Measurements from ENCODE around the gene SUCO. TPM values are rescaled to one million over a fixed set of nuclear protein-coding genes. Genes with fewer than 3 reads are reported as not detected.
"Not testable (repeated sequence)": the region's sequence is repeated elsewhere in the genome, so short reads cannot be mapped to it uniquely, and the experiment has no call there.

SUCO gene
- 10 to 100 TPM; 86.9 to 95.8 TPM for total RNA-seq
- total RNA-seq, result 108 to 127 reads per million in 2 donors

DNA sequence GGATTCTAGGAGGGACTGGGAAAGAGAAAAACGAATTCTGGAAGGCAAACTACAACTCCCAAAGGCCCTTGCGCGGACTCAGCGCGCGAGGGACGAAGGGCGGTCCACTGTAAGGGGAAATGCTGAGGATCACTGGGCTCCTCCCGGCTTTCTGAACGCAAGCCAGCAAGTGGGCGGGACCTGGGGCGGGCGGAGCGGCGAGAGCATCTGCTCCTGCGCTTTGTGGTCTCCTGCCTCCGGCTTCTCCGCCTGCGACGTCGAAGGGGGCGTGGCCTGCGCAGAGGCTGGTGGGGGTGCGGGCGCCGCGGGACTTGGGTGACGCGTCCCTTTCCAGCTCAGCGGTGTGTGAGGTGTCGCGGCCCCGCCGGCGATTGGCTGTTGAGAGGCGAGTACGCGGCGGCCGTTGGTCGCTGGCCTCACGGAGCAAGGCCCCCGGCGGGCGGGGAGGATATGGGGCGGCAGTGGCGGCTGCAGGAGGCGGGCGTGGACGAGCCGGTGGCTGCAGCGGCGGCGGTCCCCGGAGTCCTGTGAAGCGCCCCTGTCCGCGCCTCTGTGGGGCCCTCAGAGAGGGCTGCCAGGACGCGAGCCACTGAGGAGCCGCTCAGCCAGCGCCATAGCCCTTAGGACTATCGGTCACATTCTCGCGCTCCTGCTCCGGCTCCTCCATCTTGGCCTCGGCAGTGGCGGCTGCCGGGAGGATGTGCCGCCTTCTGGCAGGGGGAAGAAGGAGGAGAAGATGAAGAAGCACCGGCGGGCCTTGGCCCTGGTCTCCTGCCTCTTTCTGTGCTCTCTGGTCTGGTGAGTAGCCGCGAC is at the start of gene SUCO:
TSS of gene SUCO (plus strand) at position 451 of the 813 bp plus-strand sequence. CDS start at position 737, 286 bp downstream.
- ATAC-seq (peak; percentile 84), DNase-seq (peak; percentile 99 to 100 (median 99))
- peak within 1 kb of the TSS; percentile 100 for H3K4me3 Mint-ChIP-seq
- H3K27ac Mint-ChIP-seq, result peak within 1 kb of the TSS; percentile 99
- H3K9me3 ChIP-seq (ENCODE audit: control insufficient read depth, low read length, poor library complexity, severe bottlenecking), result no peaks in the 10 kb centered on the region
- H3K36me3 Mint-ChIP-seq (ENCODE audit: low read depth), result peaks cover 13% of the 10 kb centered on the region
- peaks cover 14% of the 10 kb centered on the region for H3K27me3 Mint-ChIP-seq
- H3K4me1 Mint-ChIP-seq, result peaks cover 46% of the 10 kb centered on the region

DNA sequence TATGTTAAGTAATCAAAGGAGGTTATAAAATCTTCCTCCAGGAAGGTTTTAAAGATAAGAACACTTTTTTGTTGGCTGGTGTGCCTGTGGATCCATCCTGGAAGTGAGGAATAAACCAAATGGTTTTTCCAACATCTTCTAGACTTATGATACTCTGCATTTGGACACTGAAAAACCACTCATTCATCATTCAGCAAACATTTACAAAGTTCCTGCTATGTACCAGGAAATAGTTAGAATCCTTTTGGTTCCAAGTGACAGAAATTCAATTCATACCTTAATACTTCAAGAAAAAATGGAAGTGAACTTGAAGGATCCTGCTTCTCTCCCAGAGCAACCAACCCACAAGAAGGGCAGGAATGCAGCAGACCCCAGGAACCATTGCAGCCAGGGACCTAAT is 49.5 kb upstream of the SUCO start:
- DNase-seq (no peak), ATAC-seq (no peak)
- H3K4me3 Mint-ChIP-seq, result no peak overlapping the region
- H3K9me3 ChIP-seq (ENCODE audit: control insufficient read depth, low read length, poor library complexity, severe bottlenecking), result no peaks in the 10 kb centered on the region
- H3K27me3 Mint-ChIP-seq, result peaks cover 25% of the 10 kb centered on the region
- no peak overlapping the region for H3K27ac Mint-ChIP-seq
- H3K36me3 Mint-ChIP-seq (ENCODE audit: low read depth), result peaks cover 5% of the 10 kb centered on the region
- H3K4me1 Mint-ChIP-seq, result peaks cover 19% of the 10 kb centered on the region

DNA sequence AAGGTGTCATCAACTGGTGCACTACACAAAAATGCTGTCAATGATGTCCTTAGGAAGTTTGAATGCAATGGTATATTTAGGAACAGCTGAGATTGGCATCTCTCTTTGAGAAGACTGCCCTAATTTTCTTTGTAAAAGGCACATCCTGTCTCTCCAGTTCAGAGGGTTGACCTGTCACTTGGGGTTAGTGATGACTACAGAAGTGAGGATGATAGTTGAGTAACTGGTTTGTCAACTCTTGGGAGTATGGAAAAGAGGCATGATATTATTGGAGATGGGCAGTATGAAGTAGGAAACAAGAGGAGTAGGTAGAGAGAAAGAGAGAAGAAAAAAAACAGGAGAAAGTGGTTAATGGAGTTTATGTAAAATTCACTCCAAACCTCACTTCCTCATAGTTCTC is 48.7 kb upstream of the SUCO start:
- no peak overlapping the region for H3K4me3 Mint-ChIP-seq
- no peaks in the 10 kb centered on the region for H3K36me3 Mint-ChIP-seq (ENCODE audit: low read depth)
- no peak for DNase-seq
- peaks cover 22% of the 10 kb centered on the region for H3K4me1 Mint-ChIP-seq
- no peaks in the 10 kb centered on the region for H3K9me3 ChIP-seq (ENCODE audit: control insufficient read depth, low read length, poor library complexity, severe bottlenecking)
- no peak for ATAC-seq
- H3K27me3 Mint-ChIP-seq, result peaks cover 25% of the 10 kb centered on the region
- H3K27ac Mint-ChIP-seq, result peak overlapping the region; percentile 0

- Mint-ChIP-seq H3K27ac (no peak overlapping the region), H3K36me3 (ENCODE audit: low read depth) (peaks cover under 1% of the 10 kb centered on the region), H3K4me3 (no peak overlapping the region), H3K27me3 (peaks cover 21% of the 10 kb centered on the region), H3K4me1 (peaks cover 15% of the 10 kb centered on the region)
- no peak for ATAC-seq
- H3K9me3 ChIP-seq (ENCODE audit: control insufficient read depth, low read length, poor library complexity, severe bottlenecking), result no peaks in the 10 kb centered on the region
- no peak for DNase-seq
Observed at GRCh38 chr1:172485626-172486025, 47.3 kb upstream of the SUCO start.

- no peaks in the 10 kb centered on the region for H3K9me3 ChIP-seq (ENCODE audit: control insufficient read depth, low read length, poor library complexity, severe bottlenecking)
- ATAC-seq (no peak), DNase-seq (no peak)
- Mint-ChIP-seq H3K4me1 (peaks cover 15% of the 10 kb centered on the region), H3K27ac (peak overlapping the region; percentile 16), H3K27me3 (peaks cover 24% of the 10 kb centered on the region), H3K36me3 (ENCODE audit: low read depth) (peaks cover 3% of the 10 kb centered on the region), H3K4me3 (no peak overlapping the region)
Observed at GRCh38 chr1:172486805-172487454, 46.0 kb upstream of the SUCO start.

DNA sequence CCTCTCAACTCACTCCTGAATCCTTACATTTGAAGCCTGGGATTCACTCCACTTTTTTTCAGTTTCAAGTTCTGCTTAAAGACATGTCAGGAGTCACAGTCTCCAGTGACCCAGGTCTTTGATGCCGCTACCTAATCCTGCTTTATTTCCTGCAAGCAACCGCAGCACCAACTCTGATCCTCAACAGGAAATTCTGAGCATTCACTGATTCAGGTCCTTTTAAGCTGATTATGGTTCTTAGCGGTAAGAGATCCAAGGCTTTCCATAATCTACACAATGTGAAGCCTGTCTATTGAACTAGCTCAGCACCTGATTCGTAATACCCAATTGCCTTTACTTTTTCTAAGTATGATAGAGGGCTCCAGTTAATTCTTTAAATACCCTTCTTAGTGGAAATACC is 45.4 kb upstream of the SUCO start:
- peaks cover 3% of the 10 kb centered on the region for H3K36me3 Mint-ChIP-seq (ENCODE audit: low read depth)
- no peaks in the 10 kb centered on the region for H3K9me3 ChIP-seq (ENCODE audit: control insufficient read depth, low read length, poor library complexity, severe bottlenecking)
- no peak overlapping the region for H3K4me3 Mint-ChIP-seq
- peak overlapping the region; percentile 16 for H3K27ac Mint-ChIP-seq
- peaks cover 15% of the 10 kb centered on the region for H3K4me1 Mint-ChIP-seq
- DNase-seq (no peak), ATAC-seq (peak; percentile 55)
- peaks cover 24% of the 10 kb centered on the region for H3K27me3 Mint-ChIP-seq

DNA sequence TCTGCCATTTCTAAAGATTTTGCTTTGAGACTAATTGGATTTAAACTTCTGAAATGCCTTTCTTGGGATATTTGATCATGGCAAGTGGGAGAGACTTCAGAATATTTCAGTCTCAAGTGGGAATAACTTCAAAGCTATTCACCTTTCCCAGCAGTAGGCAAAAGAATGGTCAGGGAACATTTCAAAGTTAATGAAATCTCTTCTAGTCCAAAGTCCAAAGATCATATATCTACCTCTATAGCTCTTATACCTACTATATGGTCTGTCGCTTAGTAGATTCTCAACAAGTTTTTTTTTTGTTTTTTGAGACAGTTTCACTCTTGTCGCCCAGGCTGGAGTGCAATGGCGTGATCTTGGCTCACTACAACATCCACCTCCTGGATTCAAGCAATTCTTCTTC is 44.6 kb upstream of the SUCO start:
- H3K36me3 Mint-ChIP-seq (ENCODE audit: low read depth), result peaks cover 3% of the 10 kb centered on the region
- H3K4me3 Mint-ChIP-seq, result no peak overlapping the region
- H3K9me3 ChIP-seq (ENCODE audit: control insufficient read depth, low read length, poor library complexity, severe bottlenecking), result no peaks in the 10 kb centered on the region

GRCh38 chr1:172489847-172490246 is 43.1 kb upstream of the SUCO start:
- H3K9me3 ChIP-seq (ENCODE audit: control insufficient read depth, low read length, poor library complexity, severe bottlenecking), result no peaks in the 10 kb centered on the region
- DNase-seq (no peak), ATAC-seq (no peak)
- Mint-ChIP-seq H3K27me3 (peaks cover 24% of the 10 kb centered on the region), H3K4me1 (peaks cover 13% of the 10 kb centered on the region), H3K27ac (no peak overlapping the region), H3K4me3 (no peak overlapping the region), H3K36me3 (ENCODE audit: low read depth) (peaks cover 3% of the 10 kb centered on the region)

More for the DNA sequence above, 44.6 kb upstream of the SUCO start:
- peaks cover 15% of the 10 kb centered on the region for H3K4me1 Mint-ChIP-seq
- ATAC-seq (no peak), DNase-seq (no peak)
- H3K27ac Mint-ChIP-seq, result no peak overlapping the region
- peaks cover 24% of the 10 kb centered on the region for H3K27me3 Mint-ChIP-seq

DNA sequence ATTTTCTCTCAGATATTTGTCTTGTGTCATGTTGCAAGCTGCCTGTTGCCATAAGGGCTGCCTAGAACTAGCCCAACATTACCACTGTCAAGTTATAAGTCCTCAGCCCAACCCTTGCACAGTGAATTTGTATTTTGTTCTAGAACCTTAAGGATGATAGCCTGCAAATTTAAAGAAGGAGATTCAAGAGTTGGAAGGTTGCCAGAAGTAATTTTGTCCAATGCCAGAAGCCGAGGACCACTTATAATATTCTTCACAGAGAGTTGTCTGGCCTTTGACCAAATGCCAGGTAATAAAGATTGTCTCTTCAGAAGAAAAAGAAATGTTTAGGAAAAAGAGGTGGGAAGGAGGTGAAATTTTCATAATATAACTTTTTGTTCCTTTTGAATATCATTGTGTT is 40.5 kb upstream of the SUCO start:
- H3K9me3 ChIP-seq (ENCODE audit: control insufficient read depth, low read length, poor library complexity, severe bottlenecking), result no peaks in the 10 kb centered on the region
- Mint-ChIP-seq H3K27ac (no peak overlapping the region), H3K4me1 (peaks cover 8% of the 10 kb centered on the region), H3K27me3 (peaks cover 25% of the 10 kb centered on the region), H3K36me3 (ENCODE audit: low read depth) (peaks cover 3% of the 10 kb centered on the region), H3K4me3 (no peak overlapping the region)
- ATAC-seq, result no peak
- DNase-seq, result no peak

DNA sequence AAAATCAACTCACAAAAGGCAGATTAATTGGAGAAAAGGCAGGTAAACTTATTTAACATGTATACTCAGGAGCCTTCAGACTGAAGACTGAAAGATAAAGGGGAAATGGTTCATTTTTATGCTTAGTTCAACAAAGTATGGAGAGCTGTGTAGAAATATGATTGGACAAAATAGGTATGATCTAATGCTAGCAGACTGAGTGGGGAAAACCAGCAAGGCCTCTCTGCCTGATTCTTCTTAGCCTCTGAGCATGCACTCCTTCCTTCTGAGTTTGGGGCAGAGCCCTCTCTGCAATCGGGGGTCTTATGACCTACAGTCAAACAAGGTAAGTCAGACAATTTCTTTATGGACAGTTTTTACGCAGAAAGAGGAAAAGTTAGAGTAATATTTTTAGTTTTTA is 38.8 kb upstream of the SUCO start:
- H3K27me3 Mint-ChIP-seq, result peaks cover 21% of the 10 kb centered on the region
- ATAC-seq (no peak), DNase-seq (no peak)
- H3K9me3 ChIP-seq (ENCODE audit: control insufficient read depth, low read length, poor library complexity, severe bottlenecking), result no peaks in the 10 kb centered on the region
- H3K27ac Mint-ChIP-seq, result no peak overlapping the region
- H3K4me3 Mint-ChIP-seq, result no peak overlapping the region
- H3K36me3 Mint-ChIP-seq (ENCODE audit: low read depth), result peaks cover 3% of the 10 kb centered on the region
- no peaks in the 10 kb centered on the region for H3K4me1 Mint-ChIP-seq

GRCh38 chr1:172496127-172496526 is 36.8 kb upstream of the SUCO start:
- not testable (repeated sequence) for DNase-seq; H3K36me3 Mint-ChIP-seq (ENCODE audit: low read depth); H3K27ac Mint-ChIP-seq; H3K9me3 ChIP-seq (ENCODE audit: control insufficient read depth, low read length, poor library complexity, severe bottlenecking); ATAC-seq; H3K4me1 Mint-ChIP-seq; H3K4me3 Mint-ChIP-seq
- peaks cover 10% of the 10 kb centered on the region for H3K27me3 Mint-ChIP-seq

DNA sequence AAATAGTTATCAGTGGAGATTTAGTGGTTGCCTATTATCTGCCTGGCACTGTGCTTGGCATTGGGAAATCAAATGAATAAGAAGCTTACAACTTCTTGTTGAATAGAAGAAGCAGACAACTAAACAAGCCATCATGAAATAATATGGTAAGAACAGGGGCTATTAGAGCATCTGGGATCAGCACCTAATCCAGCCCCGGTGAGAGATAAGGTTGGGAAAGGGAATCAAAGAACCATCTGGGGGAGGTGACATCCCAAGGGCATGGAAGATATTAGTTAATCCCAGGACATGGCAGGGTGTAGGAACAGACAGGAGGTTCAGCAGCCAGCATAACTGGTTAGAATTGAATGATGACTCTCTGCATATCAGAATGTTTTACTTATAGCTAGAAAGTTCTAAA is 36.3 kb upstream of the SUCO start:
- no peak overlapping the region for H3K4me3 Mint-ChIP-seq
- DNase-seq (no peak), ATAC-seq (no peak)
- no peaks in the 10 kb centered on the region for H3K9me3 ChIP-seq (ENCODE audit: control insufficient read depth, low read length, poor library complexity, severe bottlenecking)
- H3K4me1 Mint-ChIP-seq, result no peaks in the 10 kb centered on the region
- H3K36me3 Mint-ChIP-seq (ENCODE audit: low read depth), result no peaks in the 10 kb centered on the region
- no peak overlapping the region for H3K27ac Mint-ChIP-seq
- H3K27me3 Mint-ChIP-seq, result peaks cover 10% of the 10 kb centered on the region

- Mint-ChIP-seq H3K27ac (no peak overlapping the region), H3K4me3 (no peak overlapping the region), H3K36me3 (ENCODE audit: low read depth) (no peaks in the 10 kb centered on the region), H3K4me1 (no peaks in the 10 kb centered on the region), H3K27me3 (peaks cover 10% of the 10 kb centered on the region)
- no peak for ATAC-seq
- no peak for DNase-seq
- H3K9me3 ChIP-seq (ENCODE audit: control insufficient read depth, low read length, poor library complexity, severe bottlenecking), result no peaks in the 10 kb centered on the region
Observed at GRCh38 chr1:172497230-172497629, 35.7 kb upstream of the SUCO start.

All from T-helper 17 cell (primary cell).